Measurements from ENCODE around the gene DRP2. TPM values are rescaled to one million over a fixed set of nuclear protein-coding genes. Genes with fewer than 3 reads are reported as not detected.

DRP2 gene
- total RNA-seq, 1 experiment from 2014 or later, result 0.15 TPM

DNA sequence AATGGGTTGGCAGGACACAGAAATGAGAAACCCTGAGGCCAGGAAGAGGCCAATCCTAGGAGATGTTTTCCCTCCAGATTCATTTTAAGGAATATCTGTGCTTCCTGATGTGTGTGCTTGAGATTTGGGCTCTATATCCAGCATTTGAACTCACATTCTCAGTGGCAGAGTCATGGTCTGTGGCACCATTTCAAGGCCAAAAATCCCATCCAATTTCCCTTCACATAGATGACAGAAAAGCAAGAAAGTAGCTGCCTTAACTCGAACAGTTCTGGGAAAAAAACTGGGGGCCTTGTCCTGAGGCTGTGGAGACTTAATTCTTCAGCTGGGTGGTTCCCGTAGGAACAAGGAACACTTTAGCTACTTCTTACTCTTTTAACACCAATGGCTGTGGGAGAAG is 44.2 kb downstream of the DRP2 start:
- Histone ChIP-seq H3K9me2 (replicated peaks; ENCODE audit: low read length) (no peaks in the 10 kb centered on the region), H3K27me3 (ENCODE audit: low read length) (no peaks in the 10 kb centered on the region), H3K9me3 (ENCODE audit: low read length) (no peaks in the 10 kb centered on the region), H4K20me1 (ENCODE audit: low read length) (no peaks in the 10 kb centered on the region), H3K4me2 (ENCODE audit: low read length) (no peak overlapping the region), H2AFZ (ENCODE audit: low read length) (no peak overlapping the region), H3K4me1 (ENCODE audit: insufficient read depth, low read length) (peaks cover 10% of the 10 kb centered on the region; the same call in 1 of the 2 replicates), H3K27ac (ENCODE audit: low read length) (no peak overlapping the region), H3K36me3 (ENCODE audit: low read depth, low read length) (no peaks in the 10 kb centered on the region), H3K9ac (ENCODE audit: low read length) (no peak overlapping the region), H3K4me3 (ENCODE audit: low read length) (no peak overlapping the region), H3F3A (ENCODE audit: low read length, unreplicated experiment) (no peaks in the 10 kb centered on the region), H3K79me2 (ENCODE audit: low read length) (no peaks in the 10 kb centered on the region)
- ChIA-PET POLR2A (ENCODE audit: unreplicated experiment) (no interaction called here), CTCF (no interaction called here)
- BruUV-seq (replicated peaks), result no TSS peak
- no peak for TF ChIP-seq EZH2 (IDR thresholded peaks at IDR 0.05; ENCODE audit: low read length, unreplicated experiment)
- no peak for TF ChIP-seq EZH2phosphoT487 (IDR thresholded peaks at IDR 0.05; ENCODE audit: borderline replicate concordance, low read length)
- TF ChIP-seq, protein P1, sequence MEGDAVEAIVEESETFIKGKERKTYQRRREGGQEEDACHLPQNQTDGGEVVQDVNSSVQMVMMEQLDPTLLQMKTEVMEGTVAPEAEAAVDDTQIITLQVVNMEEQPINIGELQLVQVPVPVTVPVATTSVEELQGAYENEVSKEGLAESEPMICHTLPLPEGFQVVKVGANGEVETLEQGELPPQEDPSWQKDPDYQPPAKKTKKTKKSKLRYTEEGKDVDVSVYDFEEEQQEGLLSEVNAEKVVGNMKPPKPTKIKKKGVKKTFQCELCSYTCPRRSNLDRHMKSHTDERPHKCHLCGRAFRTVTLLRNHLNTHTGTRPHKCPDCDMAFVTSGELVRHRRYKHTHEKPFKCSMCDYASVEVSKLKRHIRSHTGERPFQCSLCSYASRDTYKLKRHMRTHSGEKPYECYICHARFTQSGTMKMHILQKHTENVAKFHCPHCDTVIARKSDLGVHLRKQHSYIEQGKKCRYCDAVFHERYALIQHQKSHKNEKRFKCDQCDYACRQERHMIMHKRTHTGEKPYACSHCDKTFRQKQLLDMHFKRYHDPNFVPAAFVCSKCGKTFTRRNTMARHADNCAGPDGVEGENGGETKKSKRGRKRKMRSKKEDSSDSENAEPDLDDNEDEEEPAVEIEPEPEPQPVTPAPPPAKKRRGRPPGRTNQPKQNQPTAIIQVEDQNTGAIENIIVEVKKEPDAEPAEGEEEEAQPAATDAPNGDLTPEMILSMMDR (conservative IDR thresholded peaks at IDR 0.05; ENCODE audit: low read depth, low read length), result no peak
- DNase-seq (no peak), ATAC-seq (no peak)
- intact Hi-C loops (cut with micrococcal nuclease), result no loop called here

DNA sequence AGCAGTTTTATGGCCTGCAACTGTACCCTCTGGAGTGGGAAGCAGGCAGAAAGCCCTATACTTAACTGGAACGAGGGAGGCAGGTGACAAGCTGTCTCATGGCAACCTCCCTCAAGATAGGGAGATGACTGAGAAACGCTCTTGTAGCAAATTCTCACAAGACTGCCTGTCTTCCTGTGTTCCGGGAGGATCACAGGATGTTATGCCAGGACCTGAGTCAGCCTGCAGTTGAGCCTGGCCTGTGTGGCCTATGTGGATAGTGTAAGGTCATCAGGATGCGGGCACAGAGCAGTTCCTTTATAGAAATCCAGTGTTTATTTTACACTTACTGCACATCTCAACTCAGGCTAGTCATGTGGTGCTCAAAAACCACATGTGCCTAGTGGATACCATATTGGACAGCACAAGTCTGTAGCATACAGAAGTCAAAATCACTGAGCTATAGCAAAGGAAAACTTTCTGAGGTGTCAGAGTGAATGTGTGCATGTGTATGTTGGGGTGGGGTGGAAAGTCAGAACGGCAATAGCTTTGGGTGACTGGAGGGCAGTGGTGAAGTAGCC is 46.4 kb downstream of the DRP2 start:
- Histone ChIP-seq H3K27me3 (ENCODE audit: low read length) (no peaks in the 10 kb centered on the region), H3K36me3 (ENCODE audit: low read depth, low read length) (no peaks in the 10 kb centered on the region), H3K9me2 (replicated peaks; ENCODE audit: low read length) (no peaks in the 10 kb centered on the region), H3K79me2 (ENCODE audit: low read length) (no peaks in the 10 kb centered on the region), H3K4me1 (ENCODE audit: insufficient read depth, low read length) (peaks cover 10% of the 10 kb centered on the region; the same call in 1 of the 2 replicates), H3K9me3 (ENCODE audit: low read length) (no peaks in the 10 kb centered on the region), H3K4me2 (ENCODE audit: low read length) (no peak overlapping the region), H3K27ac (ENCODE audit: low read length) (peak overlapping the region; percentile 48), H3F3A (ENCODE audit: low read length, unreplicated experiment) (no peaks in the 10 kb centered on the region), H2AFZ (ENCODE audit: low read length) (peak overlapping the region; percentile 31), H4K20me1 (ENCODE audit: low read length) (no peaks in the 10 kb centered on the region), H3K9ac (ENCODE audit: low read length) (no peak overlapping the region), H3K4me3 (ENCODE audit: low read length) (no peak overlapping the region)
- POLR2A ChIA-PET (ENCODE audit: unreplicated experiment), result no interaction called here
- no TSS peak for BruUV-seq (replicated peaks)
- TF ChIP-seq EZH2 (IDR thresholded peaks at IDR 0.05; ENCODE audit: low read length, unreplicated experiment), result no peak
- TF ChIP-seq EZH2phosphoT487 (IDR thresholded peaks at IDR 0.05; ENCODE audit: borderline replicate concordance, low read length), result no peak
- TF ChIP-seq, protein P1 (conservative IDR thresholded peaks at IDR 0.05; ENCODE audit: low read depth, low read length), result no peak
- DNase-seq (peak; percentile 66), ATAC-seq (peak; percentile 98)
- CTCF ChIA-PET, result no interaction called here
- intact Hi-C loops (cut with micrococcal nuclease), result no loop called here

DNA sequence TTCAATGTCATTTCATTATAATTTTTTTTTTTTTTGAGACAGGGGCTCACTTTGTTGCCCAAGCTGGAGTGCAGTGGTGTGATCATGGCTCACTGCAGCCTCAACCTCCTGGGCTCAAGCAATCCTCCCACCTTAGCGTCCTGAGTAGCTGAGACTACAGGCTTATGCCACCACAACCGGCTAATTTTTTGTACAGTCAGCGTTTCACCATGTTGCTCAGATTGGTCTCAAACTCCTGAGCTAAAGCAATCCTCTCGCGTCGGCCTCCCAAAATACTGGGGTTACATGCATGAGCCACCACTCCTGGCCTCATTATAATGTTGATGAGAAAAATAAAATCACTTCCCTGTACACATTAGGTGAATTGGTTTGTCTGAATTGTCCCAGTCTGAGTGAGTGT is 54.6 kb downstream of the DRP2 start:
- intact Hi-C loops (cut with micrococcal nuclease), result no loop called here
- Histone ChIP-seq H3K4me3 (ENCODE audit: low read length) (no peak overlapping the region), H3K9me3 (ENCODE audit: low read length) (no peaks in the 10 kb centered on the region), H3K27ac (ENCODE audit: low read length) (no peak overlapping the region), H3K79me2 (ENCODE audit: low read length) (no peaks in the 10 kb centered on the region), H3K9ac (ENCODE audit: low read length) (no peak overlapping the region), H4K20me1 (ENCODE audit: low read length) (no peaks in the 10 kb centered on the region), H3F3A (ENCODE audit: low read length, unreplicated experiment) (no peaks in the 10 kb centered on the region), H2AFZ (ENCODE audit: low read length) (no peak overlapping the region), H3K9me2 (replicated peaks; ENCODE audit: low read length) (no peaks in the 10 kb centered on the region), H3K4me2 (ENCODE audit: low read length) (no peak overlapping the region), H3K27me3 (ENCODE audit: low read length) (no peaks in the 10 kb centered on the region), H3K4me1 (ENCODE audit: insufficient read depth, low read length) (no peaks in the 10 kb centered on the region), H3K36me3 (ENCODE audit: low read depth, low read length) (no peaks in the 10 kb centered on the region)
- ATAC-seq (no peak), DNase-seq (no peak)
- TF ChIP-seq, protein P1 (conservative IDR thresholded peaks at IDR 0.05; ENCODE audit: low read depth, low read length), result no peak
- TF ChIP-seq EZH2 (IDR thresholded peaks at IDR 0.05; ENCODE audit: low read length, unreplicated experiment), result no peak
- no peak for TF ChIP-seq EZH2phosphoT487 (IDR thresholded peaks at IDR 0.05; ENCODE audit: borderline replicate concordance, low read length)
- ChIA-PET POLR2A (ENCODE audit: unreplicated experiment) (no interaction called here), CTCF (no interaction called here)
- BruUV-seq (replicated peaks), result no TSS peak
